Endodermal cell (in vitro differentiated cells): ENCODE measurements around the gene SAC3D1. TPM values are rescaled to one million over a fixed set of nuclear protein-coding genes. Genes with fewer than 3 reads are reported as not detected.

ENCODE experiments used
- DNase-seq: peaks from one replicate; pipeline ENCODE4 v3.0.0-alpha.2; 2017
- H3K27ac ChIP-seq: 2 replicates; pipeline ENCODE4 v1.5.1; 2013; ENCODE audit warnings: mild to moderate bottlenecking, low read depth, low read length, moderate library complexity
- H3K27me3 ChIP-seq: 2 replicates; pipeline ENCODE4 v1.6.1; 2013; ENCODE audit warnings: mild to moderate bottlenecking, low read length, moderate library complexity; ENCODE audit not compliant: insufficient read depth, control insufficient read depth, poor library complexity, severe bottlenecking
- H3K36me3 ChIP-seq: 2 replicates; pipeline ENCODE4 v1.7.0; 2013; ENCODE audit warnings: mild to moderate bottlenecking, low read length, moderate library complexity; ENCODE audit not compliant: control insufficient read depth, insufficient read depth
- H3K4me1 ChIP-seq: one replicate; pipeline ENCODE4 v1.7.0; 2013; ENCODE audit warnings: low read length; ENCODE audit not compliant: control insufficient read depth, insufficient read depth
- H3K4me3 ChIP-seq: 2 replicates; pipeline ENCODE4 v1.5.1; 2013; ENCODE audit warnings: mild to moderate bottlenecking, low read length, moderate library complexity
- H3K9ac ChIP-seq: 2 replicates; pipeline ENCODE4 v1.6.1; 2013; ENCODE audit warnings: mild to moderate bottlenecking, low read length, moderate library complexity; ENCODE audit not compliant: poor library complexity, severe bottlenecking; ENCODE audit errors: extremely low read depth
- H3K9me3 ChIP-seq: 2 replicates; pipeline ENCODE4 v1.6.1; 2013; ENCODE audit warnings: mild to moderate bottlenecking, low read length, moderate library complexity; ENCODE audit not compliant: control insufficient read depth
- H3K27ac Mint-ChIP-seq: 2 replicates; pipeline ENCODE4 v1.8.0; 2020; ENCODE audit warnings: mixed read lengths
- H3K27me3 Mint-ChIP-seq: 2 replicates; pipeline ENCODE4 v1.8.0; 2021; ENCODE audit warnings: mild to moderate bottlenecking, mixed read lengths; ENCODE audit not compliant: insufficient read depth
- H3K36me3 Mint-ChIP-seq: 2 replicates; pipeline ENCODE4 v1.8.0; 2020; ENCODE audit warnings: low read depth, mixed read lengths
- H3K4me1 Mint-ChIP-seq: 2 replicates; pipeline ENCODE4 v1.8.0; 2020; ENCODE audit warnings: mixed read lengths
- H3K4me3 Mint-ChIP-seq: 2 replicates; pipeline ENCODE4 v1.8.0; 2020; ENCODE audit warnings: mild to moderate bottlenecking, moderate library complexity, mixed read lengths
- H3K9me3 Mint-ChIP-seq: 2 replicates; pipeline ENCODE4 v1.8.0; 2020; ENCODE audit warnings: mild to moderate bottlenecking, mixed read lengths
- CTCF ChIP-seq: fragments of 200-600 bp; sonication (generic); conservative IDR thresholded peaks from 2 replicates; pipeline ENCODE4 v1.5.0; 2021; ENCODE audit warnings: antibody characterized with exemption, mild to moderate bottlenecking
- WGBS, 2 experiments: methylation state at CpG; one replicate each; pipeline versions ENCODE4 v1.1.5 to v1.1.7; 2013; ENCODE audit warnings: missing lambda C conversion rate in 2 of 2, mixed read lengths in 1 of 2; ENCODE audit not compliant: insufficient coverage in 1 of 2, insufficient read length in 1 of 2; 5-methylcytosine and 5-hydroxymethylcytosine counted together
- total RNA-seq, 2 donors: library from RNA; stranded (reverse); fragmentation: NEBNext Ultra II Directional in 1 of 2; extraction: Animal tissue kit (Norgen Biotek cat#: 25700) in 1 of 2; gene quantifications; 2 replicates in 1 of 2; 3 replicates in 1 of 2; pipeline ENCODE4 v1.2.1, GENCODE V29; 2021

SAC3D1 gene
- total RNA-seq, 2 donors from 2014 or later = 11.4 to 12.0 TPM

- WGBS, 2 experiments = 85 to 91% methylated on average over 8 to 9 of the region's 9 CpGs
Measured at GRCh38 chr11:65069217-65069616, 28.2 kb downstream of the SAC3D1 start.

GRCh38 chr11:65071907-65072630, 31.1 kb downstream of the SAC3D1 start:
- Mint-ChIP-seq H3K27ac (no peak overlapping the region), H3K4me1 (peaks cover 1% of the 10 kb centered on the region), H3K9me3 (no peaks in the 10 kb centered on the region), H3K4me3 (no peak overlapping the region), H3K36me3 (peaks cover 13% of the 10 kb centered on the region), H3K27me3 (no peaks in the 10 kb centered on the region)
- Histone ChIP-seq H3K27me3 (no peaks in the 10 kb centered on the region), H3K9me3 (no peaks in the 10 kb centered on the region), H3K4me1 (peaks cover 1% of the 10 kb centered on the region), H3K9ac (no peak overlapping the region), H3K36me3 (peaks cover 5% of the 10 kb centered on the region), H3K4me3 (no peak overlapping the region), H3K27ac (no peak overlapping the region)
- no peak for DNase-seq
- no peak for TF ChIP-seq CTCF
- 77 to 81% methylated on average over 2 to 4 of the region's 4 CpGs for WGBS, 2 experiments

More at GRCh38 chr11:65069217-65069616, 28.2 kb downstream of the SAC3D1 start:
- Histone ChIP-seq H3K36me3 (no peaks in the 10 kb centered on the region), H3K27me3 (no peaks in the 10 kb centered on the region), H3K27ac (no peak overlapping the region), H3K9me3 (no peaks in the 10 kb centered on the region), H3K9ac (no peak overlapping the region), H3K4me1 (peaks cover 4% of the 10 kb centered on the region), H3K4me3 (no peak overlapping the region)
- TF ChIP-seq CTCF = no peak
- DNase-seq = no peak
- Mint-ChIP-seq H3K36me3 (no peaks in the 10 kb centered on the region), H3K4me1 (peaks cover 1% of the 10 kb centered on the region), H3K27me3 (no peaks in the 10 kb centered on the region), H3K4me3 (no peak overlapping the region), H3K9me3 (no peaks in the 10 kb centered on the region), H3K27ac (no peak overlapping the region)

- DNase-seq = no peak
- Mint-ChIP-seq H3K4me1 (no peaks in the 10 kb centered on the region), H3K27ac (no peak overlapping the region), H3K4me3 (no peak overlapping the region), H3K9me3 (no peaks in the 10 kb centered on the region), H3K27me3 (no peaks in the 10 kb centered on the region), H3K36me3 (peaks cover 18% of the 10 kb centered on the region)
- Histone ChIP-seq H3K27me3 (no peaks in the 10 kb centered on the region), H3K4me1 (no peaks in the 10 kb centered on the region), H3K27ac (no peak overlapping the region), H3K9ac (no peak overlapping the region), H3K4me3 (no peak overlapping the region), H3K9me3 (no peaks in the 10 kb centered on the region), H3K36me3 (peaks cover 10% of the 10 kb centered on the region)
- 71 to 80% methylated on average over 1 of the region's 1 CpG for WGBS, 2 experiments
- no peak for TF ChIP-seq CTCF
Measured at GRCh38 chr11:65072631-65072966, 31.6 kb downstream of the SAC3D1 start.
